ENCODE measurements around the gene DNMBP. TPM values are rescaled to one million over a fixed set of nuclear protein-coding genes. Genes with fewer than 3 reads are reported as not detected.
A peak's percentile ranks its signal among the peaks of the same experiment; 100 is the strongest.
"Not testable (repeated sequence)": the region's sequence is repeated elsewhere in the genome, so short reads cannot be mapped to it uniquely, and the experiment has no call there.

Gene DNMBP
- polyA plus RNA-seq, 2 of the 4 experiments (the other 2 are of a cell fraction) = 13.7 to 20.3 TPM

DNA sequence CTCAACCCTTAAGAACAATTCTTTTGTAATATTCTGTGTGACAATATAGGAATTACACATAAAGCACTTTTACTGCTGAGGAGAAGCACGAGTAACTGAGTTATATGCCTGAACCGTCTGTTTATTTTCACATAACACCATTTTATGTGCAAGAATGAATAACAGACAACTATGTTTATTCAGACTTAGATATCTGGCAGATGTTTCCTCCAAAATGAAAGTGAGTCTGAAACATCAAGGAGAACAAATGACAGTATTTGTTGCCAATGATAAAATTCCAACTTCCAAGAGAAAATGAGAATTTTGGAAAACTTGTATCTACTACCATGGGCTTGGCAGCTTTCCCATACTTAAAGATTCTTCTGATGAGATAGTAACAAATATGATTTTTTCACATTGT is 51.4 kb downstream of the DNMBP start:
- POLR2A ChIA-PET = no interaction called here
- H3K9me3 ChIP-seq = no peaks in the 10 kb centered on the region
- H3K4me2 ChIP-seq = no peak overlapping the region
- WGBS (ENCODE audit: missing lambda C conversion rate) = 63% methylated on average over 2 of the region's 2 CpGs
- ATAC-seq (no peak), FAIRE-seq (no peak), DNase-seq (ENCODE audit: low read depth in 1 of 2, low spot score in 1 of 2) (no peak)
- CTCF ChIA-PET = interaction anchor here (0.9 to 2.7 kb wide), 5 partner anchors 16 to 113 kb away, joined by 3 to 11 read pairs (median 3); partner anchors contain the start of gene DNMBP
- peaks cover 10% of the 10 kb centered on the region; the same call in 2 of the 3 replicates for H3K4me1 ChIP-seq
- H3K27ac ChIP-seq = no peak overlapping the region
- TF ChIP-seq EP300 (IDR thresholded peaks at IDR 0.05) (no peak), JUN (IDR thresholded peaks at IDR 0.05) (no peak), RCOR1 (IDR thresholded peaks at IDR 0.05; ENCODE audit: low read depth, low read length) (no peak), ZSCAN20 (CRISPR knock-in tag; IDR thresholded peaks at IDR 0.05) (no peak), MYC (IDR thresholded peaks at IDR 0.05; ENCODE audit: borderline replicate concordance, low read length) (no peak), HOXB5 (CRISPR knock-in tag; IDR thresholded peaks at IDR 0.05) (no peak), NR3C1 (IDR thresholded peaks at IDR 0.05) (no peak), CBX8 (IDR thresholded peaks at IDR 0.05) (no peak), MAFK (IDR thresholded peaks at IDR 0.05; ENCODE audit: partially characterized antibody) (no peak), CHD4 (IDR thresholded peaks at IDR 0.05; ENCODE audit: borderline replicate concordance) (no peak), JUNB (IDR thresholded peaks at IDR 0.05) (no peak), EHMT2 (IDR thresholded peaks at IDR 0.05; ENCODE audit: low read depth) (no peak), SMC3 (IDR thresholded peaks at IDR 0.05) (no peak)
- H3K4me3 ChIP-seq = no peak overlapping the region

- POLR2A ChIA-PET; H3K4me1 ChIP-seq; ATAC-seq; H3K4me2 ChIP-seq; H3K4me3 ChIP-seq; DNase-seq (ENCODE audit: low read depth in 1 of 2, low spot score in 1 of 2); H3K27ac ChIP-seq; H3K9me3 ChIP-seq; FAIRE-seq: not testable (repeated sequence)
- CTCF ChIA-PET = interaction anchor here (0.8 to 1.7 kb wide), 2 partner anchors 22 to 27 kb away, joined by 3 to 5 read pairs; no protein-coding TSS in a partner anchor
- WGBS (ENCODE audit: missing lambda C conversion rate) = 90% methylated on average over 3 of the region's 3 CpGs
Measured at GRCh38 chr10:99953510-99953909, 56.2 kb downstream of the DNMBP start.

- H3K9me3 ChIP-seq = peaks cover 7% of the 10 kb centered on the region; the same call in 1 of the 3 replicates
- CTCF ChIA-PET = interaction anchor here (0.6 to 1.7 kb wide), 4 partner anchors 22 to 416 kb away, joined by 3 to 5 read pairs (median 3); no protein-coding TSS in a partner anchor
- TF ChIP-seq HOXA7 (CRISPR knock-in tag; IDR thresholded peaks at IDR 0.05) (no peak), EHMT2 (IDR thresholded peaks at IDR 0.05; ENCODE audit: low read depth) (no peak), NR3C1 (IDR thresholded peaks at IDR 0.05) (no peak), ZSCAN20 (CRISPR knock-in tag; IDR thresholded peaks at IDR 0.05) (no peak), EHF (CRISPR knock-in tag; IDR thresholded peaks at IDR 0.05) (no peak), EP300 (IDR thresholded peaks at IDR 0.05) (no peak), HES2 (IDR thresholded peaks at IDR 0.05) (no peak), RAD21 (conservative IDR thresholded peaks at IDR 0.05 in 1 of 2, IDR thresholded peaks at IDR 0.05 in 1 of 2) (no peak), KDM1A (IDR thresholded peaks at IDR 0.05; ENCODE audit: low read depth) (no peak), BCL3 (IDR thresholded peaks at IDR 0.05) (no peak)
- TF ChIP-seq, protein P1, sequence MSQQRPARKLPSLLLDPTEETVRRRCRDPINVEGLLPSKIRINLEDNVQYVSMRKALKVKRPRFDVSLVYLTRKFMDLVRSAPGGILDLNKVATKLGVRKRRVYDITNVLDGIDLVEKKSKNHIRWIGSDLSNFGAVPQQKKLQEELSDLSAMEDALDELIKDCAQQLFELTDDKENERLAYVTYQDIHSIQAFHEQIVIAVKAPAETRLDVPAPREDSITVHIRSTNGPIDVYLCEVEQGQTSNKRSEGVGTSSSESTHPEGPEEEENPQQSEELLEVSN (IDR thresholded peaks at IDR 0.05; ENCODE audit: borderline replicate concordance, low read depth) = no peak
- TF ChIP-seq, protein P2, sequence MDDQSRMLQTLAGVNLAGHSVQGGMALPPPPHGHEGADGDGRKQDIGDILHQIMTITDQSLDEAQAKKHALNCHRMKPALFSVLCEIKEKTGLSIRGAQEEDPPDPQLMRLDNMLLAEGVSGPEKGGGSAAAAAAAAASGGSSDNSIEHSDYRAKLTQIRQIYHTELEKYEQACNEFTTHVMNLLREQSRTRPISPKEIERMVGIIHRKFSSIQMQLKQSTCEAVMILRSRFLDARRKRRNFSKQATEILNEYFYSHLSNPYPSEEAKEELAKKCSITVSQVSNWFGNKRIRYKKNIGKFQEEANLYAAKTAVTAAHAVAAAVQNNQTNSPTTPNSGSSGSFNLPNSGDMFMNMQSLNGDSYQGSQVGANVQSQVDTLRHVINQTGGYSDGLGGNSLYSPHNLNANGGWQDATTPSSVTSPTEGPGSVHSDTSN (IDR thresholded peaks at IDR 0.05) = no peak
- TF ChIP-seq, protein P3, sequence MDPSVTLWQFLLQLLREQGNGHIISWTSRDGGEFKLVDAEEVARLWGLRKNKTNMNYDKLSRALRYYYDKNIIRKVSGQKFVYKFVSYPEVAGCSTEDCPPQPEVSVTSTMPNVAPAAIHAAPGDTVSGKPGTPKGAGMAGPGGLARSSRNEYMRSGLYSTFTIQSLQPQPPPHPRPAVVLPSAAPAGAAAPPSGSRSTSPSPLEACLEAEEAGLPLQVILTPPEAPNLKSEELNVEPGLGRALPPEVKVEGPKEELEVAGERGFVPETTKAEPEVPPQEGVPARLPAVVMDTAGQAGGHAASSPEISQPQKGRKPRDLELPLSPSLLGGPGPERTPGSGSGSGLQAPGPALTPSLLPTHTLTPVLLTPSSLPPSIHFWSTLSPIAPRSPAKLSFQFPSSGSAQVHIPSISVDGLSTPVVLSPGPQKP (IDR thresholded peaks at IDR 0.05; ENCODE audit: low read depth, low read length) = no peak
- no peak overlapping the region for H3K4me2 ChIP-seq
- 65% methylated on average over 2 of the region's 2 CpGs for WGBS (ENCODE audit: missing lambda C conversion rate)
- no peaks in the 10 kb centered on the region for H3K4me1 ChIP-seq
- no peak for FAIRE-seq
- H3K27ac ChIP-seq = no peak overlapping the region
- DNase-seq (ENCODE audit: low read depth in 1 of 2, low spot score in 1 of 2) = no peak
- no peak overlapping the region for H3K4me3 ChIP-seq
- ATAC-seq = no peak
- POLR2A ChIA-PET = no interaction called here
Measured at GRCh38 chr10:99952799-99953198, 56.9 kb downstream of the DNMBP start.

- peaks cover 29% of the 10 kb centered on the region for H3K4me1 ChIP-seq
- H3K9me3 ChIP-seq; FAIRE-seq; ATAC-seq; H3K4me3 ChIP-seq; DNase-seq (ENCODE audit: low read depth in 1 of 2, low spot score in 1 of 2): not testable (repeated sequence)
- CTCF ChIA-PET = interaction anchor here (1.1 to 1.5 kb wide), 4 partner anchors 9 to 100 kb away, joined by 3 to 7 read pairs (median 3); partner anchors contain the start of gene DNMBP
- WGBS (ENCODE audit: missing lambda C conversion rate) = 67% methylated on average over 2 of the region's 2 CpGs
- peak overlapping the region in 1 of 2 experiments; percentile 60; a peak in 3 of 6 replicates for H3K27ac ChIP-seq
- peak overlapping the region; percentile 42 for H3K4me2 ChIP-seq
- POLR2A ChIA-PET = interaction anchor here (1.0 kb wide), 1 partner anchor 60 kb away, joined by 5 read pairs; no protein-coding TSS in a partner anchor
Measured at GRCh38 chr10:99946051-99946450, 63.7 kb downstream of the DNMBP start.
